CD14-positive monocyte (primary cell): ENCODE data around the gene PARD6G. TPM values are rescaled to one million over a fixed set of nuclear protein-coding genes. Genes with fewer than 3 reads are reported as not detected.

Experiments used
- DNase-seq, 3 donors: peaks; one replicate each; pipeline ENCODE4 v3.0.0-alpha.2; 2011 to 2022
- H2AFZ ChIP-seq: 2 replicates; pipeline ENCODE4 v1.6.0; 2012; ENCODE audit warnings: mild to moderate bottlenecking, low read depth, low read length, inconsistent platforms; ENCODE audit not compliant: insufficient read depth, poor library complexity, severe bottlenecking
- H3K27ac ChIP-seq, 2 donors: 1 replicate in 1 of 2; 2 replicates in 1 of 2; pipeline ENCODE4 v1.5.1; 2012 to 2013; ENCODE audit warnings: low read length in 2 of 2, control low read depth in 1 of 2, inconsistent platforms in 1 of 2, low read depth in 1 of 2, mild to moderate bottlenecking in 1 of 2
- H3K27me3 ChIP-seq, 2 donors: one replicate each; pipeline versions ENCODE4 v1.6.0 to v1.6.1; 2011 to 2013; ENCODE audit warnings: low read length in 2 of 2; ENCODE audit not compliant: control insufficient read depth in 2 of 2, insufficient read depth in 2 of 2
- H3K36me3 ChIP-seq, 2 donors: replicated peaks in 1 of 2; 1 replicate in 1 of 2; 2 replicates in 1 of 2; pipeline versions ENCODE4 v1.5.1 to v1.6.1; 2012 to 2013; ENCODE audit warnings: low read length in 2 of 2, control low read depth in 1 of 2, inconsistent platforms in 1 of 2, mild to moderate bottlenecking in 1 of 2; ENCODE audit not compliant: insufficient read depth in 2 of 2, control insufficient read depth in 1 of 2
- H3K4me1 ChIP-seq, 2 donors: 1 replicate in 1 of 2; 2 replicates in 1 of 2; pipeline versions ENCODE4 v1.5.1 to v1.6.1; 2012 to 2013; ENCODE audit warnings: low read length in 2 of 2, control low read depth in 1 of 2, inconsistent platforms in 1 of 2, mild to moderate bottlenecking in 1 of 2, moderate library complexity in 1 of 2; ENCODE audit not compliant: insufficient read depth in 2 of 2, control insufficient read depth in 1 of 2
- H3K4me2 ChIP-seq: replicated peaks from 2 replicates; pipeline ENCODE3; 2012; ENCODE audit warnings: low read length, moderate library complexity, mild to moderate bottlenecking; ENCODE audit not compliant: poor library complexity, severe bottlenecking; ENCODE audit errors: extremely low read depth
- H3K4me3 ChIP-seq, 3 experiments: fragments of 200-600 bp in 1 of 3; sonication (generic) in 1 of 3; replicated peaks in 1 of 3; 1 replicate in 2 of 3; 2 replicates in 1 of 3; pipeline ENCODE4 v1.5.1; 2011 to 2013; ENCODE audit warnings: low read length in 3 of 3, mild to moderate bottlenecking in 3 of 3, control low read depth in 2 of 3, low read depth in 2 of 3, inconsistent platforms in 1 of 3, moderate library complexity in 1 of 3
- H3K79me2 ChIP-seq: 2 replicates; pipeline ENCODE4 v1.6.0; 2012; ENCODE audit warnings: mild to moderate bottlenecking, control low read depth, inconsistent platforms, low read length, moderate library complexity; ENCODE audit not compliant: insufficient read depth
- H3K9ac ChIP-seq: 2 replicates; pipeline ENCODE4 v1.6.0; 2017; ENCODE audit warnings: low read length, mild to moderate bottlenecking; ENCODE audit not compliant: insufficient read depth, poor library complexity, severe bottlenecking
- H3K9me3 ChIP-seq, 2 donors: replicated peaks in 1 of 2; 1 replicate in 1 of 2; 2 replicates in 1 of 2; pipeline versions ENCODE4 v1.5.1 to v1.6.1; 2012 to 2013; ENCODE audit warnings: low read length in 2 of 2, control low read depth in 1 of 2; ENCODE audit not compliant: control insufficient read depth in 1 of 2, insufficient read depth in 1 of 2
- H4K20me1 ChIP-seq: 2 replicates; pipeline ENCODE4 v1.6.0; 2012; ENCODE audit warnings: mild to moderate bottlenecking, low read length, control low read depth, moderate library complexity; ENCODE audit not compliant: insufficient read depth
- H3K27ac Mint-ChIP-seq, 7 donors: one replicate each; pipeline ENCODE4 v1.8.0; 2020; ENCODE audit warnings: mild to moderate bottlenecking in 7 of 7, mixed read lengths in 7 of 7, moderate library complexity in 6 of 7, inconsistent platforms in 2 of 7
- H3K27me3 Mint-ChIP-seq, 3 donors: one replicate each; pipeline ENCODE4 v1.8.0; 2021 to 2022; ENCODE audit warnings: low read depth in 3 of 3, mild to moderate bottlenecking in 3 of 3, mixed read lengths in 3 of 3, moderate library complexity in 3 of 3, inconsistent platforms in 1 of 3
- H3K36me3 Mint-ChIP-seq, 2 donors: one replicate each; pipeline ENCODE4 v1.8.0; 2020; ENCODE audit warnings: mixed read lengths in 2 of 2, inconsistent platforms in 1 of 2, mild to moderate bottlenecking in 1 of 2
- H3K4me1 Mint-ChIP-seq: one replicate; pipeline ENCODE4 v1.8.0; 2020; ENCODE audit warnings: mild to moderate bottlenecking, mixed read lengths
- H3K4me3 Mint-ChIP-seq, 2 donors: one replicate each; pipeline ENCODE4 v1.8.0; 2020; ENCODE audit warnings: mild to moderate bottlenecking in 2 of 2, mixed read lengths in 2 of 2, moderate library complexity in 1 of 2
- H3K9me3 Mint-ChIP-seq, 7 donors: one replicate each; pipeline ENCODE4 v1.8.0; 2020 to 2022; ENCODE audit warnings: mixed read lengths in 7 of 7, mild to moderate bottlenecking in 6 of 7, moderate library complexity in 6 of 7, inconsistent platforms in 2 of 7
- WGBS: methylation state at CpG from one replicate; pipeline ENCODE4 v1.1.5; 2013; ENCODE audit warnings: missing lambda C conversion rate; ENCODE audit not compliant: insufficient coverage; 5-methylcytosine and 5-hydroxymethylcytosine counted together
- intact Hi-C, 2 donors: fragments of 100-400 bp; cut with micrococcal nuclease; formaldehyde crosslinking; loops; one replicate each; pipeline versions ENCODE4 v1.15.0 to v1.15.1; 2023
- polyA plus RNA-seq, 3 donors: library from polyadenylated mRNA; depleted of rRNA in 1 of 3; unstranded in 2 of 3; stranded (reverse) in 1 of 3; fragments of 300-500 nt in 2 of 3; fragments of >200 nt in 1 of 3; fragmentation: Illumina TruSeq in 2 of 3; gene quantifications; 1 replicate in 2 of 3; 2 replicates in 1 of 3; pipeline ENCODE4 v1.2.3, GENCODE V29; 2012 to 2021
- TF ChIP-seq, protein P1 (sequence below): fragments of 200-600 bp; IDR thresholded peaks from one replicate; pipeline ENCODE4 v1.8.0; 2022; ENCODE audit warnings: antibody characterized with exemption, mild to moderate bottlenecking

PARD6G gene
- polyA plus RNA-seq, 3 donors, result not detected

GRCh38 chr18:80168982-80169381, 78.3 kb downstream of the PARD6G start:
- peaks cover 13 to 21% (median 16%) of the 10 kb centered on the region in 7 donors for H3K9me3 Mint-ChIP-seq
- no peak overlapping the region for H3K27ac Mint-ChIP-seq
- H3K4me3 Mint-ChIP-seq, result no peak overlapping the region
- Histone ChIP-seq H3K27me3 (peaks cover 0 to 7% of the 10 kb centered on the region in 2 donors), H4K20me1 (no peaks in the 10 kb centered on the region), H3K9me3 (peaks cover 13 to 18% of the 10 kb centered on the region in 2 donors), H3K4me1 (no peaks in the 10 kb centered on the region), H3K36me3 (no peaks in the 10 kb centered on the region), H3K4me3 (no peak overlapping the region), H3K27ac (no peak overlapping the region), H3K4me2 (no peak overlapping the region), H2AFZ (no peak overlapping the region), H3K79me2 (no peaks in the 10 kb centered on the region), H3K9ac (no peak overlapping the region)
- peaks cover 13 to 27% (median 15%) of the 10 kb centered on the region in 3 donors for H3K27me3 Mint-ChIP-seq
- intact Hi-C loops, result no loop called here
- TF ChIP-seq, protein P1, sequence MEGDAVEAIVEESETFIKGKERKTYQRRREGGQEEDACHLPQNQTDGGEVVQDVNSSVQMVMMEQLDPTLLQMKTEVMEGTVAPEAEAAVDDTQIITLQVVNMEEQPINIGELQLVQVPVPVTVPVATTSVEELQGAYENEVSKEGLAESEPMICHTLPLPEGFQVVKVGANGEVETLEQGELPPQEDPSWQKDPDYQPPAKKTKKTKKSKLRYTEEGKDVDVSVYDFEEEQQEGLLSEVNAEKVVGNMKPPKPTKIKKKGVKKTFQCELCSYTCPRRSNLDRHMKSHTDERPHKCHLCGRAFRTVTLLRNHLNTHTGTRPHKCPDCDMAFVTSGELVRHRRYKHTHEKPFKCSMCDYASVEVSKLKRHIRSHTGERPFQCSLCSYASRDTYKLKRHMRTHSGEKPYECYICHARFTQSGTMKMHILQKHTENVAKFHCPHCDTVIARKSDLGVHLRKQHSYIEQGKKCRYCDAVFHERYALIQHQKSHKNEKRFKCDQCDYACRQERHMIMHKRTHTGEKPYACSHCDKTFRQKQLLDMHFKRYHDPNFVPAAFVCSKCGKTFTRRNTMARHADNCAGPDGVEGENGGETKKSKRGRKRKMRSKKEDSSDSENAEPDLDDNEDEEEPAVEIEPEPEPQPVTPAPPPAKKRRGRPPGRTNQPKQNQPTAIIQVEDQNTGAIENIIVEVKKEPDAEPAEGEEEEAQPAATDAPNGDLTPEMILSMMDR, result no peak
- 93% methylated on average over 11 of the region's 15 CpGs for WGBS
- H3K36me3 Mint-ChIP-seq, result no peaks in the 10 kb centered on the region
- peaks cover 7% of the 10 kb centered on the region for H3K4me1 Mint-ChIP-seq
- no peak for DNase-seq

- TF ChIP-seq, protein P1, result no peak
- no peak overlapping the region for H2AFZ ChIP-seq
- no peak overlapping the region for H3K27ac ChIP-seq
- H3K79me2 ChIP-seq, result no peaks in the 10 kb centered on the region
- H3K4me2 ChIP-seq, result no peak overlapping the region
- Mint-ChIP-seq H3K9me3 (peaks cover 19 to 27% (median 21%) of the 10 kb centered on the region in 7 donors), H3K4me3 (no peak overlapping the region), H3K27me3 (peaks cover 13 to 27% (median 14%) of the 10 kb centered on the region in 3 donors), H3K36me3 (peaks cover 0 to under 1% of the 10 kb centered on the region in 2 donors), H3K27ac (no peak overlapping the region), H3K4me1 (peaks cover 7% of the 10 kb centered on the region)
- no peaks in the 10 kb centered on the region for H3K4me1 ChIP-seq
- intact Hi-C loops, result no loop called here
- 50% methylated on average over 1 of the region's 2 CpGs for WGBS
- peaks cover 19 to 24% of the 10 kb centered on the region in 2 donors for H3K9me3 ChIP-seq
- no peaks in the 10 kb centered on the region for H4K20me1 ChIP-seq
- H3K9ac ChIP-seq, result no peak overlapping the region
- no peak for DNase-seq
- no peak overlapping the region for H3K4me3 ChIP-seq
- H3K27me3 ChIP-seq, result peaks cover 0 to 7% of the 10 kb centered on the region in 2 donors
- H3K36me3 ChIP-seq, result no peaks in the 10 kb centered on the region
These were observed 79.0 kb downstream of the PARD6G start for GRCh38 chr18:80168346-80168745.
